Measurements from ENCODE around the gene SFXN5.

SFXN5 gene

DNA sequence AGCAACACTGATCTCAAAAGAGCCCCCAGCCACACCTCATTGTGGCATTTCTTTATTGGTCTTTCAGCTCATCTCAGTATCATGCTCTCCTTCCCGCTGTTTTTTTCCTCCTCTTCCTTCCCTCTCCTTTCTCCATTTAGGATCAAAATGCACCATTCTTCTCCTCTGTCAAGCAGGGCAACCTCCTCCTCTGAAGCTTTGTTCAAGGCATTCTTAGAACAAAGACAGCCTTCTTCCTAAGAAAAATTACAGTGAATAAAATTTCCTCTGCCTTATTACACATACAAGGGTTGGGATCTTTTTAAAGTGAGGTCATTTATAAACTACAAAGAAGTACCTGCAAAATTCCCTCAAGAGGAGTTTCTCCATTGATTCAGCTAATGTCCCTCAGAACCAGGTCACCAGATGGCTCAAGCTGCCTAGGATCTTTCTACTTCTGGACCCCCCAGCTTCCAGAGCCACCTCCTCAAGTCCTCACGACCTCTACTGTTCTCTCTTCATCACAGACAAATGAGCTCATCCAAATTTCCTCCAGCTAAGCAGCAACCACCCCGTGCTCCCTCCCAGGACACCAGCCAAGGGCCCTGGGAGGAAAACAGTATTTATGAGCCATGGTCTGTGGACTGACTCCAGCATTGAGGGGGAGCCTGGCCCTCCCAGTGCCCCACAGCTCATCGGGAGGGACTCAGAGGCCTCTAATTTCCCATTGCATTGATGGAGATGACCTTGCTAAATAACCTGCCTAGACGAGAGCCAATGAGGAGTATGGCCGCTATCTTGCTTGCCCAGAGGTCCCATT is 18.0 kb downstream of the SFXN5 start:
- no peak for DNase-seq (ENCODE audit: low read depth in 2 of 2)

GRCh38 chr2:73050121-73050545 is 21.4 kb downstream of the SFXN5 start:
- DNase-seq (ENCODE audit: low read depth in 2 of 2), result no peak

GRCh38 chr2:73043929-73044832 is 27.3 kb downstream of the SFXN5 start:
- DNase-seq (ENCODE audit: low read depth in 2 of 2), result no peak

GRCh38 chr2:73043276-73043675 is 28.2 kb downstream of the SFXN5 start:
- no peak for DNase-seq (ENCODE audit: low read depth in 2 of 2)

GRCh38 chr2:73037947-73038585 is 33.4 kb downstream of the SFXN5 start:
- no peak for DNase-seq (ENCODE audit: low read depth in 2 of 2)

GRCh38 chr2:73036766-73037165 is 34.7 kb downstream of the SFXN5 start:
- no peak for DNase-seq (ENCODE audit: low read depth in 2 of 2)

DNA sequence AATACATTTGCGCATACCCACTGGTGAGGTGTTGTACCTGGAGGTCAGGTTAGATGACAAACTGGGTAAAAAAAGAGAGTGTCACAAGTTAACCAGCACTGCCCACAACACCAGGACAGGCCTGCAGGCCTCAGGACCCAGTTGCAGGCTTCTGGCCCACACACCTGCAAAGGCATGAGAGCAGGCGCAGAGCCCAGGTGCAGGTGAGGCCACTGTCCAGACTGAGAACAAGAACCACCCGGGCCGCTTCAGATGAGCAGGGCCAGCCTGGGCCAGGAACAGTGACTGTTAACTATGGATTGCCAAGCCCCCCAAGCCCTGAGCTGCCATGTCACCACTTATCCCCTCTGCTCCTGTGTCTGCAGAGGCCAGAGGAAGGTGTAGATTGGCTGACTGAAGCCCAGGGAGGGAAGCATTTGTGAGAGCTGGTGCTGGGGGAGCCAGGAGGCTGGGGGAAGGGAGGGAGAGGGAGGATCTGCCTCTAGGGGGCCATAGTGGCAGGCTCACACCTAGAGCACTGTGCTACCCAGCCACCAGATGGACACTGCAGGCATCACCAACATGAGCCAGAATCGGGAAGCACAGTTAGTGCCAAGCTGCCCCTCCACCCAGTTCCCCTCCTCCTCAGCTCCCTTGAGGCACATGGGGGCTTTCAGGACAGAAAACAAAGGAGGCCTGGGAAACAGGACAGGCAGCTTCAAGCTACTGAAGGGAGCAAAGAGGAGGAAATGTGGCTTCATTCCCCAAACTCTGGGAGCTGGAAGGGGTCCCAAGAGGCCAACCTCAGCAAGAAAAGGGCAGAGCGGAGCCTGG is 35.4 kb downstream of the SFXN5 start:
- no peak for DNase-seq (ENCODE audit: low read depth in 2 of 2)

GRCh38 chr2:73034661-73035375 is 36.7 kb downstream of the SFXN5 start:
- DNase-seq (ENCODE audit: low read depth in 2 of 2), result no peak

DNA sequence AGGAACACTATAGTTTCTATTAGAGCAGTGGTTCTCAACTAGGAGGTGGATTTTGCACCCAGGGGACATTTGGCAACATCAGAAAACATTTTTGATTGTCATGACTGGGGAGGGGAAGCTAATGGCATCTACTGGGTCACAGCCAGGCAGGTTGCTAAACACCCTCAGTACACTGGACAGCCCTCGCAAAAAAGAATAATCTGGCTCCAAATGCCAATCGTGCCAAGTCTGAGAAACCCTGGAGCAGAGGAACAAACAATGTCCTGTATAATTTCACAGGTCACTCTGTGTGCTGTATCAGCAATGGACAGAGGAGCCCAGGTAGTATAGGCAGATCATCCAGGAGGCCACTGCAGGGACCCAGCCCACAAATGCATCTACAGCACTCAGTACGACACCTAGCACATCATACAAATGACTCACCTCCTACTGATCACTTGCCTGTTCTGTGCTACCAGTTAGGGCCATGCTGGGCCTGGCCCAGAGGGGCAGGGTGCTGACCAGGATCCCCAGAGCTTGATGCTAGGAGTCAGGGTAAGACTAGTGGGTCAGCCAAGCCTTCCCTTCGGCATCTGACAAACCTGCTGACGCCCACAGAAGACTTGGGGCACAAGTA is 37.6 kb downstream of the SFXN5 start:
- no peak for DNase-seq (ENCODE audit: low read depth in 2 of 2)

DNA sequence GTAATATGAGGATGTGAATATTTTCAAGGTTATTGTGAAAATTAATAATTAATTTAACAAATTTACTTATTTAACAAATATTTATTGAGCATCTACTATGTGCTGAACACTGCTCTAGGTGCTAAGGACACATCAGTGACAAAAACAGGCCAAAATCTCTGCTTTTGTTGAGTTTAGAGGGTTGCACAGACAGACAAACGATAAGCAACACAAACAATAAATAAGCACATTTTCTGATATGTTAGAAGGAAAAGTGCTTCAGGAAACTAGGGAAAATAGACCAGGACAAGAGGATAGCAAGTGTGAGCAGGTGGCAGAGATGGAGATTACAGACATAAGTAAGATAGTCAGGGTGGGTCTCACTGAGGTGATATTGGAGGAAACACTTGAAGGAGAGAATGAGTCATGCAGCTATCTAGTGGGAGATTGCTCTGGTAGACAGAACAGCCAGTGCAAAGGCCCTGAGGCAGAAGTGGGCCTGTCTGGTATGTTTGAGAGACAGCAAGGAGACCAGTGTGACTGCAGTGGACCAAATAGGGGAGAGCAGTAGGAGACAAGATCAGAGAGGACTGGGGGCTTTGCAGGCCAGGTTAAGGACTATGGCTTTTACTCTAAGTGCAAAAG is 38.3 kb downstream of the SFXN5 start:
- DNase-seq (ENCODE audit: low read depth in 2 of 2), result no peak

DNA sequence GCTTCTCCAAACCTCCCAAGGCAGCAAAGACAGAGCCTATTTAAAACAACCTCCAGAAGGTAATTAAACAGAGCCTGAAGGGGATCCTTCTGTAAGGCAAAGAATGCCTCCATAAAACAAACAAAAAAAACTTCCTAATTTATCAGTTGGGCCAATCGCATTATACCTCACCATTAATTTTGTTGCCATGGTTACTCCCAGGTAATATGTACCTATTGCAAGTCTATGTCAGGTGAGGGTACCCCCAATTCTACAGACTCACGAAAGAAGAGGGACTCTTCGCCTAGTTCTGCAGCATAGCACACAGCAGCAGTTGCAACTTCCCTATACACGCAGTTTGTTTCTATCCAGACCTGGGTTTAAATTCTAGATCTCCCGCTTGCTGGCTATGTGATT is 38.8 kb downstream of the SFXN5 start:
- no peak for DNase-seq (ENCODE audit: low read depth in 2 of 2)

DNA sequence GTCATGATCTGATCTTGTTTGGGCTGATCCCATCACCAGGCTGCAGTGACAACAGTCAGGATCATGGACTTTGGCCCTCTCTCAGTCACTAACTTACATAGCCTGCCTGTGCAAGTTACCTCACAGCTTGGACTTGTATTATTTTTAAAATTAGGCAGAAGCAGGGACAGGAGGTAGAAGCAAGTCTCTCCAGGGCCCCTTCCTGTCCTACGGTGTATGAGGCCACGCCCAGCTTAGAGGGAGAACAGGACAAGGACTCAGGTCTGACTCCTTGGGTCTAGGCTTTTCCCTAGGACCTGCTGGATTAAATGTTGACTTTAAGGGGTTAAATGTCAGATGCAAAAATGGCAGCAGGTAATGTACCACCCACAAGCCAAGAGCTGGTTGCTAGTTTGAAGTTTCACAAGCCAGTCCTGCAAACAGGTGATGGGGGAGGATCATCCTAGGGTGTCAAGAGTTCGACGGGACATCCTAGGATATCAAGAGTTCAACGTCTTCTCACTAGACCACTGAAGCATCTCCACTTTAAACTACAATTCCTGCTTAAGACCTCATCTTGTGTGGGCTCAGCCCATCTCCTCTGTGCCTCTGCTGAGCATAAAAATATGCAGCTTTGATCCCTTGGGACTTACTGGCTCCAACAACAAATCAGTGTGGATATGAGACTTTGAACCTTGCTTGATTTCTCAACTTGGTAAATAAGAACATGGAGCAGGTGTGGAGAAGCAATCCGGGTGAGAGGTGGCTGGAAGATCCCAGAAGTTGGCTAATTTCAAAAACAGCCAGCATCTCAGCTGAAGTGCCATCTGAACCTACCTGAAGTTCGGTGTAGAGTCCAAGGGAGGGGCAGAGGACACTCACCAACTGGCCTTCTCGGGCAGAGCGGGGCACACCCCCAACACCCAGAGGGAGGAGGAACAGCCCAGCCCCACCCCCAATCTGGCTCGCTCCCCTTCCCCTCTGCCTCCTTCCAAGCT is 39.5 kb downstream of the SFXN5 start:
- DNase-seq (ENCODE audit: low read depth in 2 of 2), result no peak

- DNase-seq (ENCODE audit: low read depth in 2 of 2), result no peak
Observed at GRCh38 chr2:73031095-73031678, 40.3 kb downstream of the SFXN5 start.

DNA sequence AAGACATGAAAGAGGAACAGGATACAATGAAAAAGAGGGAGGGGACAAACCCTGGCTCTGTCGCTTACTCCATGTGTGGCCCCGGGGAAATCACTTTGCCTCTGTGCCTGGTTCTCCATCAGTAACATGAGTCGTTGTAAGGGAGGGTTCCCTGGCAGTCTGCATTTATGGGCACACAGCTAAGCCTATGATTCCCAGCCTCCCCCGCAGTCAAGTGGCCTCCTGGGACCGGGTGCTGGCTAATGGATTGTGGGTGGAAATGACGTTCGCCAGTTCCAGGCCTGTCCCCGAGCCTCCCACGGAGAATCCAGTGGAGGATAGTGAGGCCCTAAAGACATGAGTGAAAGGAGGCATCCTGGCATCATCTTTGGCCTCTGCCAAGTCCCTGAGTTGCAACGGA is 42.7 kb downstream of the SFXN5 start:
- no peak for DNase-seq (ENCODE audit: low read depth in 2 of 2)

- no peak for DNase-seq (ENCODE audit: low read depth in 2 of 2)
Observed at GRCh38 chr2:73027340-73027739, 44.2 kb downstream of the SFXN5 start.

DNA sequence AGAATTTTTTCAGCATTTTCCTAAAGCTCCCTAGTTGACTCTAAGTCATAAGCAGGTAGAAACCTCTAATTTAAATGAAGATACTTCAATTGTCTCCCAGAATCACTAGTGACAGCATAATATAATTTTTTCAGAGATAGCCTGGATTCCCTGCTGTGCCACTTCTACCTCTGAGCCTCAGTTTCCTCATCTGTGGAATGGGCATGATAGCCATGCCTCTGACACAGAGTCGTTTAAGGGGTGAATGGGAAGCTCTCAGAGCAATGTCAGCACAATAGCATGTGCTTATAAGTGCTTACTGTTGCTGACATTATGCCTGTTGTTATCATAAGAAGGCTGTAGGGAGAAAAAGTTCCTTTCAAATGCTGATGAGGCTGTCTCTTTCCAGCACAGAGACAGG is 48.0 kb downstream of the SFXN5 start:
- no peak for DNase-seq (ENCODE audit: low read depth in 2 of 2)

GRCh38 chr2:73022024-73022568 is 49.4 kb downstream of the SFXN5 start:
- DNase-seq (ENCODE audit: low read depth in 2 of 2), result no peak

GRCh38 chr2:73021371-73022010 is 50.0 kb downstream of the SFXN5 start:
- no peak for DNase-seq (ENCODE audit: low read depth in 2 of 2)

All from fibroblast of skin of left quadriceps (primary cell).